OCI-LY3 (cell line): ENCODE measurements around the gene UBA52.

Experiments
- EZH2phosphoT487 ChIP-seq: fragments of 200-600 bp; shearing (Covaris generic); IDR thresholded peaks from 2 replicates; pipeline ENCODE4 v1.6.1; 2018; ENCODE audit warnings: antibody characterized with exemption, mixed run types, low read depth
- TF ChIP-seq, protein P1 (sequence below): fragments of 200-600, 300-600 bp; sonication (generic); IDR thresholded peaks from 2 replicates; pipeline ENCODE4 v1.5.1; 2014; ENCODE audit warnings: antibody characterized with exemption, low read length, low read depth

DNA sequence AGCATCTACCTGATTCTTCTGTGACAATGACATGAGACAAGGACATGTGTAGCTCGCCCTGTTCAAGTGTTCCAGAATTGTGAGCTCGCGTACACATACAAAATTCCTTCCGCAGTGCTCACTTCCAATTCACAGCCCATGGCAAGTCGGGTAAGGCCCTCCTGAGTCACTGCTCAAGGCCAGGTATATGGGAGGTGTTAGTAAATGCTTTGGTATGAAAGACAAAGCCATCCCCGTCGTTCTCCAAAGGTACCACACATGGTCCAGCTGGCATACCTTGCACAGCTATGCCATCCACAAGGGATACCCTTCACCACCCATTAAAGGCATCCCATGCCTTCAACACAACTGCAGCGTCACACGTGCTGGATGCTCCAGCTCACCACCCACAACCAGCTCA is 45.3 kb upstream of the UBA52 start:
- TF ChIP-seq, protein P1, sequence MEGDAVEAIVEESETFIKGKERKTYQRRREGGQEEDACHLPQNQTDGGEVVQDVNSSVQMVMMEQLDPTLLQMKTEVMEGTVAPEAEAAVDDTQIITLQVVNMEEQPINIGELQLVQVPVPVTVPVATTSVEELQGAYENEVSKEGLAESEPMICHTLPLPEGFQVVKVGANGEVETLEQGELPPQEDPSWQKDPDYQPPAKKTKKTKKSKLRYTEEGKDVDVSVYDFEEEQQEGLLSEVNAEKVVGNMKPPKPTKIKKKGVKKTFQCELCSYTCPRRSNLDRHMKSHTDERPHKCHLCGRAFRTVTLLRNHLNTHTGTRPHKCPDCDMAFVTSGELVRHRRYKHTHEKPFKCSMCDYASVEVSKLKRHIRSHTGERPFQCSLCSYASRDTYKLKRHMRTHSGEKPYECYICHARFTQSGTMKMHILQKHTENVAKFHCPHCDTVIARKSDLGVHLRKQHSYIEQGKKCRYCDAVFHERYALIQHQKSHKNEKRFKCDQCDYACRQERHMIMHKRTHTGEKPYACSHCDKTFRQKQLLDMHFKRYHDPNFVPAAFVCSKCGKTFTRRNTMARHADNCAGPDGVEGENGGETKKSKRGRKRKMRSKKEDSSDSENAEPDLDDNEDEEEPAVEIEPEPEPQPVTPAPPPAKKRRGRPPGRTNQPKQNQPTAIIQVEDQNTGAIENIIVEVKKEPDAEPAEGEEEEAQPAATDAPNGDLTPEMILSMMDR, result no peak
- no peak for TF ChIP-seq EZH2phosphoT487
